Measurements from ENCODE around the gene CLASP2.
"Not testable (repeated sequence)": the region's sequence is repeated elsewhere in the genome, so short reads cannot be mapped to it uniquely, and the experiment has no call there.

Gene CLASP2

DNA sequence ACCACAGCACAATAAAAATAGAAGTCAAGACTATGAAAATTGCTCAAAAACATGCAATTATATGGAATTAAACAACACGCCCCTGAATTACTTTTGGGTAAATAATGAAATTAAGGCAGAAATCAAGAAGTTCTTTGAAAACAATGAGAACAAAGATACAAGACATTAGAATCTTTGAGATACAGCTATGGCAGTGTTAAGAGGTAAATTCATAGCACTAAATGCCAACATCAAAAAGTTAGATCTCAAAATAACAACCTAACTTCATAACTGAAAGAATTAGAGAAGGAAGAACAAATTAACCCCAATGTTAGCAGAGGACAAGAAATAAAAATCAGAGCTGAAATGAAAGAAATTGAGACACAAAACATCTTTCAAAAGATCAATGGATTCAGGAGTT is 191.3 kb downstream of the CLASP2 start:
- no peak for DNase-seq

GRCh38 chr3:33525232-33525631 is 192.8 kb downstream of the CLASP2 start:
- no peak for DNase-seq

DNA sequence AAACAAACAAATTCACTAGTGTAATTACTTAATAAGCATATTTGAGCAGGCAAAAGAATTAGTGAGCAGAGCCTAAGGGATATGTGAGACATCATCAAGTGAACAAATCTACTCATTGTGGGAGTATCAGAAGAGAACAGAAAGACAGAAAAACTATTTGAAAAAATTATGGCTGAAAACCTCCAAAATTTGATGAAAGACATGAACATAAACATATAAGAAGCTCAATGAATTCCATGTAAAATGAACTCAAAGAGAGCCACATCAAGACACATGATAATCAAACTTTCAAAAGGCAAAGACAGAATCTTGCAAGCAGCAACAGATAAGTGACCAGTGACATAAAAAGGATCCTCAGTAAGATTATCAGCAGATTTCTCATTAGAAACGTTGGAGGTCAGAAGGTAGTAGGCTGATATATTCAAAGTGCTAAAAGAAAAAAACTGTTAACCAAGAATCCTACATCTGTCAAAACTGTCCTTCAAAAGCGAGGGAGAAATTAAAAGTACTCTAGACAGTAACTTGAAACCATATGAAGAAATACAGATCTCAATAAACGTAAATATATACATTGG is 194.9 kb downstream of the CLASP2 start:
- DNase-seq = no peak

DNA sequence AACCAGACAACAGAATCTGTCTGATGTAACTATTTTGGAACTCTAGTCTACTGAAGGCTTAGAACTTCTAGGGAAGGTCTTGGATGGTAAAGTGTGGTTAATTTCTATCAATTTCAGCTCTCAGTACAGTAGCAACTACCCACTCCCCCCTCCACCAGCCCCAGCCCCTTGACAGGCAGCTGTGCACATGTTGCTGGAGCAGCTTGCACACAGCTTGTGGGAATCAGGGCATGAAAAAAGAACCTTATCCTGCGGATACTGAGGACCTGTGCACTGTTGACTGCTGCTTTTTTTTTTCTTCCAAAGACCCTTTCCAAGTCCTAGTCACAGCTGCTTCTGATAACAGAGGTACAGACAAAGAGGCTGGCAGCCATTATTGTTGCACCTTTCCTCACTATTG is 196.3 kb downstream of the CLASP2 start:
- no peak for DNase-seq

- DNase-seq = no peak
Measured at GRCh38 chr3:33513262-33513863, 204.7 kb downstream of the CLASP2 start.

GRCh38 chr3:33505027-33505426 is 213.0 kb downstream of the CLASP2 start:
- no peak for DNase-seq

GRCh38 chr3:33496449-33496848 is 221.6 kb downstream of the CLASP2 start:
- no peak for DNase-seq

GRCh38 chr3:33491721-33492120 is 226.3 kb downstream of the CLASP2 start:
- DNase-seq = no peak

GRCh38 chr3:33490641-33491241 is 227.3 kb downstream of the CLASP2 start:
- no peak for DNase-seq

- no peak for DNase-seq
Measured at GRCh38 chr3:33488683-33489082, 229.4 kb downstream of the CLASP2 start.

- no peak for DNase-seq
Measured at GRCh38 chr3:33488246-33488645, 229.8 kb downstream of the CLASP2 start.

DNA sequence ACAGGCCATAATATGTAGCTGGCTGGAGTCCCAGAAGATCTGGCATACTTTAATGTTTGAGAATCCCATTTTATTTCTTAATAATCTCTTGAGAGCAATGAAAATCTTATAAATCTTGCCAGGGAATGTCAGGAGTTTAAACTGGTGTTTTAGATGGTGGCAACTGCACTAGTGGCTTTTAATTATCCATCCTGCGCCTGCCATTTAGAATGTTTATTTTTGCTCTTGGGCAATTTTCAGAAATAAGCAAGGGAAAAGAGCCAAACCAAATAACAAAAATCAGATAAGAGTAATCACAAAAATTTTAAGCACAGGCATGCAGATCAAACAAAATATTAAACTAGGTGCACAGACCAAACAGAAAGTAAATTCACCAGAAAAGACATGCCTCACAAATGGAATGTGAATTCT is 235.9 kb downstream of the CLASP2 start:
- DNase-seq = no peak

- no peak for DNase-seq
Measured at GRCh38 chr3:33474896-33475295, 243.2 kb downstream of the CLASP2 start.

DNA sequence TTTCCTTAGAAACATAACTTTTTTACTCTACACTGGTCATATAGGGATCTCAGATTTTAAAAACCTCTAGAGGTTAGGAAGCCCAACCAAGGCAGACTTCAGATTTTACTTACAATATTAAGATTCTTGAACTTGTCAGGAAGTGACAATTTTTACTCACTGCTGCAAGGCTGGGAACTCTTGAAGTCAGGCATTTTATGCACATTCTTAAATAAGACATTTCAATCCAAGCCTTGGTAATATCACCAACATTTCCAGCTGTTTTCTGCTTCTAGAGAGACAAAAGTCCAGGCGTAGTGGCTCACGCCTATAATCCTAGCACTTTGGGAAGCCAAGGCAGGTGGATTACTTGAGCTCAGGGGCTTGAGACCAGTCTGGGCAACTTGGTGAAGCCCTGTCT is 244.2 kb downstream of the CLASP2 start:
- DNase-seq = no peak

DNA sequence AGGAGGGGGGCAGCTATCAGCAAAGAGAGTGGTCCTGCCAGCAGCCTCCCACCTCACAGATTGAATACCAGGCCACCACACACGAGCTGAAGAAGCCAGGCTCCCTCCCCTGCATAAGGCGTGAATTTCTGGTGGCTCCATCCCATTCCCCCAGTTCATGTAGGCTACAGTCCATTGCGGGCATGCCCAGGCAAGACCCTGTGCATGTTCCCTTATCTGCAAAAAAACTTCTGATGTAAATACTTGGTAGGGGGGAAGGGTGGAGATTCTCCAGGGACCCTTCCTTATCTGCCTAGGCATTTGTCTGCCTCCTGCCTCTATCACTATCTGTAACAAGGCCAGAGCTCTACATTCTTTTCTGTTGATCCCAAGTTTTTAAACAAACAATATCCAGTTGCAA is 250.3 kb downstream of the CLASP2 start:
- no peak for DNase-seq

GRCh38 chr3:33461097-33461496 is 257.0 kb downstream of the CLASP2 start:
- DNase-seq = no peak

GRCh38 chr3:33459577-33459976 is 258.5 kb downstream of the CLASP2 start:
- not testable (repeated sequence) for DNase-seq

GRCh38 chr3:33458446-33458845 is 259.6 kb downstream of the CLASP2 start:
- DNase-seq = no peak

DNA sequence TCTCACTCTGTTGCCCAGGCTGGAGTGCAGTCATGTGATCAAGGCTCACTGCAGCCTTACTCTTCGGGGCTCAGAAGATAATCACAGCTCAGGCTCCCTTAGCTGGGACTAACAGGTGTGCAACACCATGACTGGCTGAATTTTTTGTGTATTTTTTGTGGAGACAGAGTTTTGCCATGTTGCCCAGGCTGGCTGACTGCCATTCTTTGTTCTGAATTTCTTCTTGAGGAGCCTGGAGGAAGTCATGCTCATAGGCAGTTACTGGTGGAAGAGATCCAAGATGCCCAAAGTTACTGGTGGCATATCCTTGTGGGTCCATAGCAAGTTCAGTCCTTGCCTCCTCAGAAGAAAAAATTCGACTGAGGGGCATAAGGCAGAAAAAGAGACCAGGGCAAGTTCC is 261.3 kb downstream of the CLASP2 start:
- DNase-seq = no peak

DNA sequence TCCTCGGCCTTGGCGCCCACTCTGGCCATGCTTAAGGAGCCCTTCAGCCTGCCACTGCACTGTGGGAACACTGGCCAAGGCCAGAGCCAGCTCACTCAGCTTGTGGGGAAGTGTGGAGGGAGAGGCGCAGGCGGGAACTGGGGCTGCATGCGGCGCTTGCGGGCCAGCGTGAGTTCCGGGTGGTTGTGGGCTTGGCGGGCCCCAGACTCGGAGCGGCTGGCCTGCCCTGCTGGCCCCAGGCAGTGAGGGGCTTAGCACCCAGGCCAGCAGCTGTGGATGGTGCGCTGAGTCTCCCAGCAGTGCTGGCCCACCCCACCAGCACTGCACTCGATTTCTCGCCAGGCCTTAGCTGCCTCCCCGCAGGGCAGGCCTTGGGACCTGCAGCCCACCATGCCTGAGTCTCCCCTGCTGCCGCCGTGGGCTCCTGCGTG is 264.7 kb downstream of the CLASP2 start:
- no peak for DNase-seq

GRCh38 chr3:33451994-33452393 is 266.1 kb downstream of the CLASP2 start:
- not testable (repeated sequence) for DNase-seq

DNA sequence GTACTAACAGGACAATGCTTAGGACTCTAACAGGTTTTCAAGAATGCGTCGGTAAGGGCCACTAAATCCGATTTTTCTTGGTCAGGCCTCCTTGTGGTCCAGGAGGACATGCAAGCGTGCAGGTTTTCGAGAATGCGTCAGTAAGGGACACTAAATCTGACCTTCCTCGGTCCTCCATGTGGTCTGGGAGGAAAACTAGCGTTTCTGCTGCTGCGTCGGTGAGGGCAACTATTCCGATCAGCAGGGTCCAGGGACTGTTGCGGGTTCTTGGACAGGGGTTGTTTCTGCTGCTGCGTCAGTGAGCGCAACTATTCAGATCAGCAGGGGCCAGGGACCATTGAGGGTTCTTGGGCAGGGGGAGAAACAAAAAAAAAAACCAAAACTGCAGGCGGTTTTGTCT is 270.1 kb downstream of the CLASP2 start:
- DNase-seq = no peak

DNA sequence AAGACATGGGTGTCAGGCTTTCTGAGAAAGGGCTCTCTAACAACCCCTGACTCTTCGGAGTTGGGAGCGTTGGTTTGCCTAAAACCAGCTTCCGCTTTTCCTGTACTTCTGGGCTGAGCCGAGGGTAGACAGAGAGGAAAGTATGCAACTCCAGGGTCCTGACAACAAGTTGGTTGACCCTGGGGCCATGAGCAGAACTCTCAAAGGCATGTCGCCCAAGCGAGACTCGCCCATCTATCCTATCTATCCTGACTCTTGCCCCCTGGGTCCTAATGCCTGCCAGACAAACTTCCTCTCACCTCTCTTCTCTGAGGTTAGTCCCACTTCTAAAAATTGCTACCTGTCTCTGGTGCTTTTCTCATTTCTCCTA is 270.8 kb downstream of the CLASP2 start:
- not testable (repeated sequence) for DNase-seq
